DND-41 (cell line): ENCODE data around the gene SH3RF3.

Source experiments
- ATAC-seq: fragments of 200-7000 bp; cut with Tn5 transposase; 3 replicates; pipeline ENCODE4 v1.9.1; 2021; ENCODE audit warnings: low read depth; ENCODE audit not compliant: insufficient read depth
- DNase-seq: peaks from one replicate; pipeline ENCODE4 v3.0.0-alpha.2; 2020
- H2AFZ ChIP-seq: 2 replicates; pipeline ENCODE4 v1.6.0; 2012; ENCODE audit warnings: low read depth, low read length
- H3K27ac ChIP-seq: 2 replicates; pipeline ENCODE4 v1.5.1; 2012; ENCODE audit warnings: low read length, inconsistent platforms
- H3K27me3 ChIP-seq: fragments of 200-600 bp; sonication (generic); 2 replicates; pipeline ENCODE4 v1.6.0; 2012; ENCODE audit warnings: low read length, mild to moderate bottlenecking, inconsistent platforms; ENCODE audit not compliant: insufficient read depth, poor library complexity
- H3K36me3 ChIP-seq: 2 replicates; pipeline ENCODE4 v1.5.1; 2012; ENCODE audit warnings: low read length, inconsistent platforms; ENCODE audit not compliant: insufficient read depth
- H3K4me1 ChIP-seq: 2 replicates; pipeline ENCODE4 v1.5.1; 2012; ENCODE audit warnings: mild to moderate bottlenecking, low read length; ENCODE audit not compliant: insufficient read depth
- H3K4me2 ChIP-seq: 2 replicates; pipeline ENCODE4 v1.6.0; 2012; ENCODE audit warnings: mild to moderate bottlenecking, moderate library complexity, low read length, inconsistent platforms; ENCODE audit not compliant: insufficient read depth
- H3K4me3 ChIP-seq, 2 experiments: fragments of 200-600 bp in 1 of 2; shearing (Covaris generic) in 1 of 2; 2 replicates each; pipeline ENCODE4 v1.5.1; 2012 to 2016; ENCODE audit warnings: inconsistent platforms in 2 of 2, low read length in 2 of 2, mild to moderate bottlenecking in 2 of 2, low read depth in 1 of 2, moderate library complexity in 1 of 2
- H3K79me2 ChIP-seq: 2 replicates; pipeline ENCODE4 v1.6.0; 2012; ENCODE audit warnings: low read length, inconsistent platforms; ENCODE audit not compliant: insufficient read depth
- H3K9ac ChIP-seq: 2 replicates; pipeline ENCODE4 v1.6.0; 2012; ENCODE audit warnings: low read depth, mild to moderate bottlenecking, inconsistent platforms, low read length, moderate library complexity
- H3K9me3 ChIP-seq: 2 replicates; pipeline ENCODE4 v1.5.1; 2012; ENCODE audit warnings: low read length, moderate library complexity, mild to moderate bottlenecking, inconsistent platforms; ENCODE audit not compliant: insufficient read depth, severe bottlenecking
- H4K20me1 ChIP-seq: 2 replicates; pipeline ENCODE4 v1.6.0; 2012; ENCODE audit warnings: low read length; ENCODE audit not compliant: insufficient read depth
- CTCF ChIP-seq: IDR thresholded peaks from 2 replicates; pipeline ENCODE4 v1.5.1; 2012; ENCODE audit warnings: borderline replicate concordance, low read length, moderate library complexity, mild to moderate bottlenecking; ENCODE audit not compliant: poor library complexity, severe bottlenecking; ENCODE audit errors: extremely low read depth
- EZH2 ChIP-seq: IDR thresholded peaks from 3 replicates; pipeline ENCODE4 v1.6.1; 2012; ENCODE audit warnings: borderline replicate concordance, low read depth, mild to moderate bottlenecking, moderate library complexity, low read length, inconsistent platforms; ENCODE audit not compliant: severe bottlenecking

The SH3RF3 gene

GRCh38 chr2:109375656-109376055 lies 246.7 kb downstream of the SH3RF3 start:
- Histone ChIP-seq H3K27me3 (peaks cover 4% of the 10 kb centered on the region), H2AFZ (no peak overlapping the region), H3K9ac (no peak overlapping the region), H3K9me3 (no peaks in the 10 kb centered on the region), H4K20me1 (no peaks in the 10 kb centered on the region; the same call in 1 of the 2 replicates), H3K79me2 (no peaks in the 10 kb centered on the region), H3K27ac (no peak overlapping the region), H3K36me3 (no peaks in the 10 kb centered on the region), H3K4me3 (no peak overlapping the region), H3K4me1 (no peaks in the 10 kb centered on the region), H3K4me2 (no peak overlapping the region)
- ATAC-seq (no peak), DNase-seq (no peak)
- no peak for TF ChIP-seq CTCF
- no peak for TF ChIP-seq EZH2

GRCh38 chr2:109376115-109376514 lies 247.1 kb downstream of the SH3RF3 start:
- Histone ChIP-seq H3K4me2 (no peak overlapping the region), H3K4me3 (no peak overlapping the region), H3K79me2 (no peaks in the 10 kb centered on the region), H3K36me3 (no peaks in the 10 kb centered on the region), H2AFZ (no peak overlapping the region), H3K27me3 (peaks cover 4% of the 10 kb centered on the region), H3K9me3 (no peaks in the 10 kb centered on the region), H3K27ac (no peak overlapping the region), H3K4me1 (no peaks in the 10 kb centered on the region), H4K20me1 (no peaks in the 10 kb centered on the region; the same call in 1 of the 2 replicates), H3K9ac (no peak overlapping the region)
- ATAC-seq (no peak), DNase-seq (no peak)
- no peak for TF ChIP-seq EZH2
- TF ChIP-seq CTCF, result no peak

- no peaks in the 10 kb centered on the region; the same call in 1 of the 2 replicates for H4K20me1 ChIP-seq
These were observed 247.9 kb downstream of the SH3RF3 start for GRCh38 chr2:109376796-109377495.

More at GRCh38 chr2:109376796-109377495, 247.9 kb downstream of the SH3RF3 start:
- Histone ChIP-seq H3K4me3 (no peak overlapping the region), H3K79me2 (no peaks in the 10 kb centered on the region), H3K4me2 (no peak overlapping the region), H3K9me3 (no peaks in the 10 kb centered on the region), H3K36me3 (no peaks in the 10 kb centered on the region), H2AFZ (no peak overlapping the region), H3K27me3 (peaks cover 4% of the 10 kb centered on the region), H3K27ac (no peak overlapping the region), H3K4me1 (no peaks in the 10 kb centered on the region), H3K9ac (no peak overlapping the region)
- no peak for TF ChIP-seq CTCF
- no peak for TF ChIP-seq EZH2
- ATAC-seq (no peak), DNase-seq (no peak)
